Measurements from ENCODE around the gene PDK2.

PDK2 gene

GRCh38 chr17:50143461-50144176 lies 48.5 kb downstream of the PDK2 start:
- Histone ChIP-seq H3K36me3 (ENCODE audit: control insufficient read depth, insufficient read depth, low read length) (peaks cover 45% of the 10 kb centered on the region), H3K4me1 (ENCODE audit: control insufficient read depth, insufficient read depth, low read length) (peaks cover 9% of the 10 kb centered on the region)

GRCh38 chr17:50144355-50144754 lies 49.2 kb downstream of the PDK2 start:
- no peak overlapping the region for H3K27ac ChIP-seq (ENCODE audit: low read depth, low read length)

More at GRCh38 chr17:50143461-50144176, 48.5 kb downstream of the PDK2 start:
- Histone ChIP-seq H3K27ac (ENCODE audit: low read depth, low read length) (no peak overlapping the region), H3K27me3 (ENCODE audit: control insufficient read depth, insufficient read depth, low read length) (no peaks in the 10 kb centered on the region), H3K4me3 (ENCODE audit: low read length) (no peak overlapping the region), H3K9ac (ENCODE audit: low read length) (no peak overlapping the region)

GRCh38 chr17:50144845-50145531 lies 49.8 kb downstream of the PDK2 start:
- Histone ChIP-seq H3K4me1 (ENCODE audit: control insufficient read depth, insufficient read depth, low read length) (peaks cover 9% of the 10 kb centered on the region), H3K9ac (ENCODE audit: low read length) (no peak overlapping the region)

More at GRCh38 chr17:50144355-50144754, 49.2 kb downstream of the PDK2 start:
- H3K27me3 ChIP-seq (ENCODE audit: control insufficient read depth, insufficient read depth, low read length), result no peaks in the 10 kb centered on the region
- no peak overlapping the region for H3K4me3 ChIP-seq (ENCODE audit: low read length)
- H3K9ac ChIP-seq (ENCODE audit: low read length), result no peak overlapping the region
- peaks cover 9% of the 10 kb centered on the region for H3K4me1 ChIP-seq (ENCODE audit: control insufficient read depth, insufficient read depth, low read length)
- H3K36me3 ChIP-seq (ENCODE audit: control insufficient read depth, insufficient read depth, low read length), result peaks cover 38% of the 10 kb centered on the region

GRCh38 chr17:50145532-50146229 lies 50.5 kb downstream of the PDK2 start:
- Histone ChIP-seq H3K36me3 (ENCODE audit: control insufficient read depth, insufficient read depth, low read length) (peaks cover 33% of the 10 kb centered on the region), H3K27ac (ENCODE audit: low read depth, low read length) (no peak overlapping the region), H3K27me3 (ENCODE audit: control insufficient read depth, insufficient read depth, low read length) (no peaks in the 10 kb centered on the region), H3K4me3 (ENCODE audit: low read length) (no peak overlapping the region), H3K9ac (ENCODE audit: low read length) (no peak overlapping the region), H3K4me1 (ENCODE audit: control insufficient read depth, insufficient read depth, low read length) (peaks cover 9% of the 10 kb centered on the region)

More at GRCh38 chr17:50144845-50145531, 49.8 kb downstream of the PDK2 start:
- H3K36me3 ChIP-seq (ENCODE audit: control insufficient read depth, insufficient read depth, low read length), result peaks cover 33% of the 10 kb centered on the region
- no peaks in the 10 kb centered on the region for H3K27me3 ChIP-seq (ENCODE audit: control insufficient read depth, insufficient read depth, low read length)
- no peak overlapping the region for H3K4me3 ChIP-seq (ENCODE audit: low read length)
- H3K27ac ChIP-seq (ENCODE audit: low read depth, low read length), result no peak overlapping the region

- Histone ChIP-seq H3K4me3 (ENCODE audit: low read length) (peak overlapping the region; percentile 67), H3K36me3 (ENCODE audit: control insufficient read depth, insufficient read depth, low read length) (peaks cover 30% of the 10 kb centered on the region), H3K27ac (ENCODE audit: low read depth, low read length) (no peak overlapping the region), H3K4me1 (ENCODE audit: control insufficient read depth, insufficient read depth, low read length) (peaks cover 10% of the 10 kb centered on the region), H3K9ac (ENCODE audit: low read length) (no peak overlapping the region), H3K27me3 (ENCODE audit: control insufficient read depth, insufficient read depth, low read length) (no peaks in the 10 kb centered on the region)
These were observed 51.2 kb downstream of the PDK2 start for GRCh38 chr17:50146230-50146926.

GRCh38 chr17:50146927-50147665 lies 51.9 kb downstream of the PDK2 start:
- Histone ChIP-seq H3K36me3 (ENCODE audit: control insufficient read depth, insufficient read depth, low read length) (peaks cover 26% of the 10 kb centered on the region), H3K27me3 (ENCODE audit: control insufficient read depth, insufficient read depth, low read length) (no peaks in the 10 kb centered on the region), H3K4me1 (ENCODE audit: control insufficient read depth, insufficient read depth, low read length) (peaks cover 12% of the 10 kb centered on the region), H3K27ac (ENCODE audit: low read depth, low read length) (peak overlapping the region; percentile 68), H3K9ac (ENCODE audit: low read length) (no peak overlapping the region), H3K4me3 (ENCODE audit: low read length) (peak overlapping the region; percentile 67)

GRCh38 chr17:50147841-50148225 lies 52.7 kb downstream of the PDK2 start:
- peak overlapping the region; percentile 68 for H3K27ac ChIP-seq (ENCODE audit: low read depth, low read length)
- peaks cover 19% of the 10 kb centered on the region for H3K4me1 ChIP-seq (ENCODE audit: control insufficient read depth, insufficient read depth, low read length)
- H3K36me3 ChIP-seq (ENCODE audit: control insufficient read depth, insufficient read depth, low read length), result peaks cover 19% of the 10 kb centered on the region
- peak overlapping the region; percentile 67 for H3K4me3 ChIP-seq (ENCODE audit: low read length)
- H3K9ac ChIP-seq (ENCODE audit: low read length), result no peak overlapping the region
- H3K27me3 ChIP-seq (ENCODE audit: control insufficient read depth, insufficient read depth, low read length), result no peaks in the 10 kb centered on the region

- peak overlapping the region; percentile 67 for H3K4me3 ChIP-seq (ENCODE audit: low read length)
- peaks cover 19% of the 10 kb centered on the region for H3K4me1 ChIP-seq (ENCODE audit: control insufficient read depth, insufficient read depth, low read length)
- peak overlapping the region; percentile 68 for H3K27ac ChIP-seq (ENCODE audit: low read depth, low read length)
- no peaks in the 10 kb centered on the region for H3K27me3 ChIP-seq (ENCODE audit: control insufficient read depth, insufficient read depth, low read length)
- H3K9ac ChIP-seq (ENCODE audit: low read length), result peak overlapping the region; percentile 47
- peaks cover 16% of the 10 kb centered on the region for H3K36me3 ChIP-seq (ENCODE audit: control insufficient read depth, insufficient read depth, low read length)
These were observed 53.3 kb downstream of the PDK2 start for GRCh38 chr17:50148226-50149090.

- Histone ChIP-seq H3K9ac (ENCODE audit: low read length) (no peak overlapping the region), H3K36me3 (ENCODE audit: control insufficient read depth, insufficient read depth, low read length) (peaks cover 12% of the 10 kb centered on the region), H3K4me1 (ENCODE audit: control insufficient read depth, insufficient read depth, low read length) (peaks cover 19% of the 10 kb centered on the region), H3K27me3 (ENCODE audit: control insufficient read depth, insufficient read depth, low read length) (no peaks in the 10 kb centered on the region), H3K4me3 (ENCODE audit: low read length) (peak overlapping the region; percentile 81), H3K27ac (ENCODE audit: low read depth, low read length) (peak overlapping the region; percentile 69)
These were observed 53.9 kb downstream of the PDK2 start for GRCh38 chr17:50149091-50149416.

- H3K36me3 ChIP-seq (ENCODE audit: control insufficient read depth, insufficient read depth, low read length), result peaks cover 7% of the 10 kb centered on the region
- H3K27ac ChIP-seq (ENCODE audit: low read depth, low read length), result peak overlapping the region; percentile 69
- peaks cover 21% of the 10 kb centered on the region for H3K4me1 ChIP-seq (ENCODE audit: control insufficient read depth, insufficient read depth, low read length)
- peak overlapping the region; percentile 81 for H3K4me3 ChIP-seq (ENCODE audit: low read length)
- H3K27me3 ChIP-seq (ENCODE audit: control insufficient read depth, insufficient read depth, low read length), result no peaks in the 10 kb centered on the region
- H3K9ac ChIP-seq (ENCODE audit: low read length), result peak overlapping the region; percentile 27
These were observed 54.5 kb downstream of the PDK2 start for GRCh38 chr17:50149417-50150353.
